LNCaP clone FGC (cell line): ENCODE measurements around the gene TAS2R41.

Experiments
- DNase-seq: peaks from one replicate; pipeline ENCODE4 v3.0.0-alpha.2; 2011; ENCODE audit warnings: low read depth
- H3K4me3 ChIP-seq: 2 replicates; pipeline ENCODE4 v1.5.1; 2011; ENCODE audit warnings: mild to moderate bottlenecking, low read depth, low read length, control low read depth
- CTCF ChIP-seq: IDR thresholded peaks from 2 replicates; pipeline ENCODE4 v1.5.1; 2012; ENCODE audit warnings: mild to moderate bottlenecking; ENCODE audit not compliant: control insufficient read depth, insufficient read depth; ENCODE audit errors: extremely low read depth

The TAS2R41 gene

GRCh38 chr7:143455491-143455890, 22.2 kb upstream of the TAS2R41 start:
- no peak for DNase-seq
- no peak overlapping the region for H3K4me3 ChIP-seq
- TF ChIP-seq CTCF, result no peak

GRCh38 chr7:143455942-143456341, 21.7 kb upstream of the TAS2R41 start:
- no peak for DNase-seq
- H3K4me3 ChIP-seq, result no peak overlapping the region
- no peak for TF ChIP-seq CTCF

GRCh38 chr7:143456992-143457793, 20.5 kb upstream of the TAS2R41 start:
- DNase-seq, result no peak
- TF ChIP-seq CTCF, result no peak
- no peak overlapping the region for H3K4me3 ChIP-seq

GRCh38 chr7:143458263-143458662, 19.4 kb upstream of the TAS2R41 start:
- DNase-seq, result no peak
- H3K4me3 ChIP-seq, result no peak overlapping the region
- TF ChIP-seq CTCF, result no peak

- TF ChIP-seq CTCF, result no peak
- DNase-seq, result no peak
- H3K4me3 ChIP-seq, result no peak overlapping the region
Measured at GRCh38 chr7:143458681-143459080, 19.0 kb upstream of the TAS2R41 start.

GRCh38 chr7:143459359-143459758, 18.3 kb upstream of the TAS2R41 start:
- no peak overlapping the region for H3K4me3 ChIP-seq
- no peak for TF ChIP-seq CTCF
- no peak for DNase-seq

- TF ChIP-seq CTCF, result no peak
- DNase-seq, result no peak
- no peak overlapping the region for H3K4me3 ChIP-seq
Measured at GRCh38 chr7:143460271-143460979, 17.2 kb upstream of the TAS2R41 start.
